ENCODE measurements around the gene NUP62.

NUP62 gene

GRCh38 chr19:49881186-49881585 is 48.1 kb downstream of the NUP62 start:
- no peak for DNase-seq (ENCODE audit: low spot score)

DNA sequence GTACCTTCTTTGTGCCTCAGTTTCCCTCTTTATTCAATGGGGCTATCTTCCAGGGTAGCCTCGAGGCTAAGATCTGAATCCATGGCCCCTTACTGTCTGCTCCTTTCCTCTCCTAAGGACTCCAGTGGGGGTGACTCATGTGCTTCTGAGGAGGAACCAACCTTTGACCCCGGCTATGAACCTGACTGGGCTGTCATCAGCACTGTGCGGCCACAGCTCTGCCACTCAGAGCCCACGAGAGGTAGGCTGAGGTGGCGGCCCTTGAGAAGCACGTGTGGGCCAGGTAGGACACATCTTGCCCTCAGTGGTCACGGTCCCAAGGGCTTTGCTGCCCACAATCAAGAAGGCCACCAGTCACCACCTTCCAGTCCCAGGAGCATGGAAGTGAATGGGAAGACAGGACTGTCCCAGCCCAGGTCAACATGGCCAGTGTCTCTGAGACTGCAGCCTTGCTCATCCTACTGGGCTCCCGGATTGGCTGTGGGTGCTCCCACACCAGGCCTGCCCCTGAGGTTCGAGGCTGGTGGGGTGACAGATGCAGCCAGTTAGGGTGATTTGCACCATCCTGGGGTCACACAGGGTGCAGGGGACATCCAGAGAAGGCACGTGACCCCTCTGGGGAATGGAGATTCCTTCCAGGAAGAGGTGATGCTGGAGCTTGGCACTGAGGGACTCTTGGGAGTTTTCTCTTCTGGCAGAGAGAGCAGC is 49.0 kb downstream of the NUP62 start:
- DNase-seq (ENCODE audit: low spot score) = no peak

DNA sequence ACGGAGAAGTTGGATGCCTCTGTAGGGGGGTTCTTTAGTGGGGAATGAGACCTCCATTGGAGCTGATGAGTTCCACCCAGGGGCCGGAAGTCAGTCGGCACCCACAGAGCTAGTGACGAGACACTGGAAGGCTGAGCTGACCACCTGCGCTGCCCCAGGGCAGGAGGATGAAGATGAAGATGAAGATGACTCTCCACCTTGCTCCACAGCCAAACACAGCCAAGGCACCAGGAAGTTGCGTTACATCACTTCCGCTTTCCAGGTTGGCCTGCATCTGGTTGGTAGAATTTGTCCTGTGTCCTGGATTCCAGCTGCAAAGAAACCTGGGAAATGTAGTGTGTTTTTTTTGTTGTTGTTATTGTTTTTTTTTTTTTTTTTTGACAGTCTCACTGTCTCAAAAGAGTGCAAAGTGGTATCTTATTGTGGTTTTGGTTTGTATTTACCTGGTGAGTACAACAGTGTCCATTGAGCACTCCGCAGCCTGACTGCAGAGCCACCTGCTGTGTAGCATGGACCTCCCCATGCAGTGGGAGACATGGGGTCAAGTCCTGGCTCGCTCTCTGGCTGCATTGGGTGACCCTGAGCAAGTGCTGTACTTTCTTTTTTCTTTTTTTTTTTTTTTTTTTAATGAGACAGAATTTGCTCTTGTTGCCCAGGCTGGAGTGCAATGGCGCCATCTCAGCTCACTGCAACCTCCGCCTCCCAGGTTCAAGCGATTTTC is 49.9 kb downstream of the NUP62 start:
- no peak for DNase-seq (ENCODE audit: low spot score)

- no peak for DNase-seq (ENCODE audit: low spot score)
Observed at GRCh38 chr19:49878744-49879070, 50.6 kb downstream of the NUP62 start.

- peak; percentile 99 for DNase-seq (ENCODE audit: low spot score)
Observed at GRCh38 chr19:49877879-49878743, 51.2 kb downstream of the NUP62 start.

GRCh38 chr19:49877020-49877878 is 52.1 kb downstream of the NUP62 start, which contains the start of the genes AKT1S1 and TBC1D17:
Gene AKT1S1, minus strand, starts transcription at chr19:49877355. Its CDS starts 4,060 bp downstream, at chr19:49873295.
Gene TBC1D17, plus strand, starts transcription at chr19:49877702. Its CDS starts 22 bp downstream, at chr19:49877724.
- peak; percentile 97 for DNase-seq (ENCODE audit: low spot score)

DNA sequence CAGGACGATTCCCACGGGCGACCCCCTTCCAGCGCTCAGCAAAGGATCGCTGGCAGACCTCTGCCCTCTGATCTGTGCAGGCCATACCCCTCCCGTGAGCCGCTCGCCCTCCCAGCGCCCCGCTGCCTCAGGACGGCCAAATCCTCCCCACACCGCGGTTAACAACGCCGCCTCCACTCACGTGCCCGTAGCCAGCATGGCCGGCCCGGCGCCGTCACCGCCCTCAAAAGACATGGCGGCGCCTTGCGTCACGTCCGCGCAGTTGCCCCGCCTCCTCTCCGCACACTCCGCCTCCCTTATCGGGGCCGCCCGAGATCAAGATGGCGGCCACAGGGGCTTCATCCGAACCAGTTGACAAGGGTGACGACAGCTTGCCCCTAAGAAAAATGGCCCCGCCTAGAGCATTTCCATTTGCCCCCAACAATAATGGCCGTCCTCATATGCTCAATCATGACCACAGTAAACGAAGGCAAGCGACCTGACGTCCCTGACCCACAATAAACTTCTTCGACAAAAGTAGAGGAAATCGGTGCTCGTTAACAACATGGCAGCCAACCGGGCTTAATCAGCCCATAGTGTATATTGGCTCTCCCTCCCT is 52.8 kb downstream of the NUP62 start:
- peak; percentile 98 for DNase-seq (ENCODE audit: low spot score)

DNA sequence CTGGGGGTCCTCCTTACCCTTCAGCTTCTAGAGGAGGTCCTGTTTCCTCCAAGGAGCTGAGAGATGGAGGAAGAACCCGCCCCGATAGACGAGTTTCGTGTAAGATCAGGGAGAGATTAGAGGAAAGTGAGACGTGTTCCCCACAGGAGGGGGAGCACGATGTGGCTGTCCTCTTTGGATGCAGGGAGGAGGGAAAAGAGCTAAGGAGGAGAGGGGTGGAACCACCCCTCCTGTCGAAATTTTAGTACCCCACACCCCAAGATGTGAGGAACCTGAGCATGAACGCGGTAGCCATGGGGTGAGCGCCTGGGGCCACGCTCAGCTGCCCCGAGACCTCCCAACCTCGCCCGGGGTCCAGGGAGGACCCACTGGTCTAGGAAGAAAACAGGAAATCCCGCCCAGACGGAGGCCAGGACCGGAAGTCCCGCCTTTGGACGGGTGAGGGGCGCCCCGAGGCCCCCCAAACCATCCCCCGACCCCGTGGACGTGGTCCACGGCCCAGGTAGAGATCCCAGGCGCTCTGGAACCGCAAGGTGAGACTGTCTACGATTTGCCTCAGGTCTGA is 53.4 kb downstream of the NUP62 start:
- peak; percentile 85 for DNase-seq (ENCODE audit: low spot score)

DNA sequence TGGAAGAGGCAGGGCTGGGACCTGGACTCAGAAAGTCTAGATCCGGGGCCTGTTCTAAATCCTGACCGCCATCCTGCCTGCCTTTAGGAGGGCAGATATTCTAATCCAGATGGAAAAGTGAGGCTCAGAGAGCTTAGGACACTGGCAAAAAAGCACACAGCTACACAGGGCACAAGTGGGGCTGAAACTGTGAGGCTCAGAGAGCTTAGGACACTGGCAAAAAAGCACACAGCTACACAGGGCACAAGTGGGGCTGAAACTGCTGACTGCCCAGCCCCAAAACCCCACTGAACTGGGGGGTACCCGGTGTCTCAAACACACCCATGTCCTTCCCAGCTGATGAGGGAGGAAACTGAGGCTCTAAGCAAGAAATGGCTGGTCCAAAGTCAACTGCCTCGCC is 54.1 kb downstream of the NUP62 start:
- no peak for DNase-seq (ENCODE audit: low spot score)

GRCh38 chr19:49874503-49875157 is 54.7 kb downstream of the NUP62 start:
- no peak for DNase-seq (ENCODE audit: low spot score)

- no peak for DNase-seq (ENCODE audit: low spot score)
Observed at GRCh38 chr19:49873834-49874233, 55.5 kb downstream of the NUP62 start.

DNA sequence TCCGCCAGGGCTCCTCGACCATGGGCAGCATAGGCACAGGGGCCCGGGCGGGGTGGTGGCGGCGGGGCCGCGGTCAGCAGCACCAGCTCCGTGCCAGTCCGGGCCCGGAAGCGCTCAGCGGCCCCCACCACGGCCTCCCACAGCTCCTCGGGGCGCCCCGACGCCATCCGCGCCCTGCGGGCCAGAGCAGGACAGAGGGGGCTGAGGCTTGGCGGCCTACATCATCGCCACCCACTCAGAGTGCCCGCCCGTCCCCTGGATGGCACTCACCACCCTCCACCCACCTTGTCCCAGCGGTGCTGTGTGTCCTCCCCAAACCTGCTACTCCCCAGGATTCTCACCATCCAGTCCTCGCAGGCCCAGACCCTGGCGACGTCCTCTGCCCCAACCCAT is 56.2 kb downstream of the NUP62 start:
- no peak for DNase-seq (ENCODE audit: low spot score)

DNA sequence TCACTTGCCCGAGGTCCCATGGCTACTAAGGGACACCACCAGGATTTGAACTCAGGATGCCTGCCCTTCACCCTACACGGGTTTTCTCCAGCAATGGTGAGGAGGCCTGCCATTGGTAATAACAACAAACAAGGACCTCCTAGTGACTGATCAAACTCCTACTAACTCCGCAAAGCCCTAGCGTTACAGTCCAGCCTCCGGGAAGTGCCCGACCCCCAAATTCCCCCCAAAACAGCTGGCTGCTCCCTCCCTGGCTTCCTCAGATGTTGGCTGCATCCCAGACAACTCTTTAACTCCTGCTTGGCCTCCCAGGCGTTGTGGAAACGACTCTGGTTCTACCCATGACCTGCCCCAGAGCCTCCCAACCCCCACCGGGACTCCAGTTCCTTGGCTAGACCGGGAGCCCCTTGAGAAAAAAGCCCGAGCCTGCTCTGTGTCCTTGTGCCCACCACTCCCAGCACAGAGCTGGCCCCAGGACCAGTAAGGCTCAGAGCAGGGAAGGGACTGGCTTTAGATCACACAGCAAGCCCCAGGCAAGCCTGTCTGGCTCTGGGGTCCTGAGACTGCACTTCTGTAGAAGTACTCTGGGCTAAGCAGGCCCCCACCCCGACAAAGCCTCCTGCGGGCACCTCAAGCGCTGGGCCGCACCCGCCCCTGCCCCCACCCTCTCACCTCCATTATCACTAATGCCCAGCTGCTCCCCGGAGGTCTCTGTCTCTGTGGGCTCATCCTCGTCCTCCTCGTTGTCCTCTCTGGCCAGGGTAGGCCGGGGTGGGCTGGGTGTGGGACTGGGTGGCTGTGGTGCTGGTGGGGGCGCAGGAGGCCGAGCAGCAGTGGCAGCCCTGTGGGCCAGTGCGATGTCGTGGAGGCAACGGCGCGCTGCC is 56.8 kb downstream of the NUP62 start:
- no peak for DNase-seq (ENCODE audit: low spot score)

- no peak for DNase-seq (ENCODE audit: low spot score)
Observed at GRCh38 chr19:49871349-49871985, 57.8 kb downstream of the NUP62 start.

DNA sequence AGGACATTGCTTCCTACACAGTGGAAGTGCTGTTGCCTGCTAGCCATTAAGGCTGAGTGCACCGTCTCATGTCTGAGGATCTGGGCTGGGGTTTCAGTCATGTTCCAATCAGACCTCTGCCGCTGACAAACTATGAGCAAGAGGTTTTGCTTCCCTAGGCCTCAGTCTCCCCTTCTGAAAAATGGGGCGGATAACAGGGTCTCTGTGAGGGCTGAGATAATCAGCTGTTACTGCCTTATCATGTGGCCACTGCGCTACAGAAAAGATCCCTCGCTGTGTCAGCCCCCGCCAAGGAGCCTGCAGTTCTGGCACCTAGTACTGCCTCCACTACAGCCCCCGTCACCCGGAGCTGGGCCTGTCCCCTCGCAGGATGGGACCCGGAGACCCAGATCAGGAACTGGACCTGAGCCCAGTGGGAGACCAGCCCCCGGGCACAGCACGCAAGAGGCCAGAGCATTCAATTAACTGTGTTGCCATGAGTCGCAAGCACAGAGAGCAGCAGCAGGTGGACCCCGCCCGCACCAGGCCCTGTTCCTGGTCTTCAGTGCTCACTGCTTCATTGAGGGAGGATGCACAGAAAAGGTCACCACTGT is 58.9 kb downstream of the NUP62 start:
- DNase-seq (ENCODE audit: low spot score) = no peak

DNA sequence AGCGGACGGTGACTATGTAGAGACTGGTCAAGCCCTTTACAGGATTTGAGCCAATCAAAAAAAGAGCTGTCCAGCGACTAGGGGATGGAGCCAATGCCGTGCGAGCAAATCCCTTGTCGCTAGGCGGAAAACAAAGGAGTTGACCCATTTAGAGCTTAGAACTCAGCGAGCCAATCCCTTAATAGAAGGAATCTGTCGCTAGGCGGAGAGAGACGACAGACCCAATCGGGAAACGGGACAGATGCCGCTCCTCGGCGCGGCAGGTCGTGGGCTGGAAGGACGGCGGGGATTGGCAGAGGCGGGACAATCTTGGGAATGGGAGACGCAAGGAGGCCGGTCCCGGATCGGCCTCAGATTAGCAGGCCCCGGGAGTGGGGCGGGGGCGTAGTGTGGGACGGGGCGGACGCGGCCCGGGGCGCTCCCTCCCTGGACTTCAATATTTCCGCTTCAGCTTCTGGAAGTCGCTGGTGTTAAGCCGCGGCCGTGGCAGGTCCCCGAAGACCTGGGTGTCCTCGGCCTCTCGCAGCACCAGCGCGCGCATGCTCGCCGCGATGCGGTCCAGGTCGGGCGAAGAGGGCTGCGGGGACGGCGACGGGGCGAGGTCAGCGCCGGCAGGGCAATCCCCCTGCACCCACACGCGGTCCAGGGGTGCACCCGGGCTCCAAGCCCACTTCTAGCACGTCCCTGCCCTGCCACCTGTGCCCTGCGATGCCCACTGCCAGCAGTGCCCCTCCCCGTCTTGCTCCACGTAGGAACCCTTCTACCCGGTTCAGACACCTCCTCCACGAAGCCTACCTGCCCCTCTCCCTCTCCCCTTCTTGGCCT is 59.6 kb downstream of the NUP62 start:
- DNase-seq (ENCODE audit: low spot score) = peak; percentile 98

DNA sequence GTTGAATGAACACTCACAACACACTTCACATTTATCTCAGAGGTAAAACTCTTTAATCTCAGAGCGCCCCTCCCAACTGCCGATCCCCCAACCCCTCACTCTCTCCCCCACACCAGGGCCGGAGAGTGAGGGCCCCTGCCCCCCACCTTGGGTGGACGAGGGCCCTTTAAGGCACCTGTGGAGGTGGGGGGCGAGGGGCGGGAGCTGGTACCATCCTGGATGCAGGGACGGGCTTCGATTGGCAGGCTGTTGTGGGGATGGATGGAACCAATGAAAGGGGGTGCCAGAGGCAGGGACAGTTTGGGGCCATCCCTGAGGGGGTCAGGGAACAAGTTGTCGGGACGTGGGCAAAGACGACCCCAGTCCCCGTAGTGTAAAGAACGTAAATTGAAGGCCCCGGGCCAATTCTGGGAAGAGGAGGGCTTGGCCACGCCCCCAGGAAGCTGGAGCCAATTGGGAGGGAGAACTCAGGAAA is 60.3 kb downstream of the NUP62 start:
- DNase-seq (ENCODE audit: low spot score) = no peak

Measured in left forelimb (tissue), 1 donor.